Karpas-422 (cell line): Measurements from ENCODE around the gene TPM2. TPM values are rescaled to one million over a fixed set of nuclear protein-coding genes. Genes with fewer than 3 reads are reported as not detected.

Source experiments
- DNase-seq: peaks from one replicate; pipeline ENCODE4 v3.0.0-alpha.2; 2015
- H2AFZ ChIP-seq: fragments of 200-600 bp; sonication (generic); 2 replicates; pipeline ENCODE4 v1.6.1; 2014; ENCODE audit warnings: antibody characterized with exemption, low read length, mixed read lengths
- H3K27ac ChIP-seq: fragments of 200-600 bp; sonication (generic); 2 replicates; pipeline ENCODE4 v1.5.1; 2014; ENCODE audit warnings: mild to moderate bottlenecking, low read length, moderate library complexity
- H3K27me3 ChIP-seq: fragments of 200-600 bp; sonication (generic); 2 replicates; pipeline ENCODE4 v1.6.1; 2014; ENCODE audit warnings: low read length, mixed read lengths
- H3K36me3 ChIP-seq: fragments of 200-600 bp; sonication (generic); 2 replicates; pipeline ENCODE4 v1.6.1; 2014; ENCODE audit warnings: low read length, mixed read lengths; ENCODE audit not compliant: insufficient read depth
- H3K4me1 ChIP-seq: fragments of 200-600 bp; sonication (generic); 2 replicates; pipeline ENCODE4 v1.6.1; 2014; ENCODE audit warnings: mild to moderate bottlenecking, low read length, mixed read lengths
- H3K4me2 ChIP-seq: fragments of 200-600 bp; sonication (generic); 2 replicates; pipeline ENCODE4 v1.6.1; 2014; ENCODE audit warnings: low read length, low read depth, mild to moderate bottlenecking; ENCODE audit not compliant: poor library complexity, severe bottlenecking
- H3K4me3 ChIP-seq: fragments of 200-600 bp; sonication (generic); 2 replicates; pipeline ENCODE4 v1.5.1; 2014; ENCODE audit warnings: mild to moderate bottlenecking, antibody characterized with exemption, low read length, mixed read lengths
- H3K79me2 ChIP-seq: fragments of 200-600 bp; sonication (generic); 2 replicates; pipeline ENCODE4 v1.6.1; 2014; ENCODE audit warnings: mild to moderate bottlenecking, low read length, mixed read lengths
- H3K9ac ChIP-seq: fragments of 200-600 bp; sonication (generic); 2 replicates; pipeline ENCODE4 v1.6.0; 2014; ENCODE audit warnings: low read length
- H3K9me2 ChIP-seq: fragments of 200-600 bp; sonication (generic), shearing (Covaris generic); replicated peaks from 2 replicates; pipeline ENCODE4 v1.6.0; 2014; ENCODE audit warnings: mild to moderate bottlenecking, low read length, moderate library complexity; ENCODE audit not compliant: insufficient read depth
- H3K9me3 ChIP-seq: fragments of 300-700, 200-600 bp; sonication (generic); 2 replicates; pipeline ENCODE4 v1.6.1; 2014; ENCODE audit warnings: low read length, mixed read lengths
- H4K20me1 ChIP-seq: fragments of 200-600 bp; sonication (generic); 2 replicates; pipeline ENCODE4 v1.6.1; 2014; ENCODE audit warnings: mild to moderate bottlenecking, antibody characterized with exemption, low read length, low read depth; ENCODE audit not compliant: insufficient read depth
- total RNA-seq: library from RNA; depleted of rRNA; stranded (reverse); fragments of >200 nt; shearing (Covaris generic); gene quantifications from 2 replicates; pipeline ENCODE4 v1.2.3, GENCODE V29; 2014; ENCODE audit warnings: low replicate concordance

The TPM2 gene
- total RNA-seq, 1 experiment from 2014 or later: 0.19 TPM

- H3K4me3 ChIP-seq: peak within 1 kb of the TSS; percentile 62; the same call in 1 of the 2 replicates
- no peaks in the 10 kb centered on the region for H3K9me3 ChIP-seq
- peak within 1 kb of the TSS; percentile 22; the same call in 1 of the 2 replicates for H2AFZ ChIP-seq
- H3K4me2 ChIP-seq: peak within 1 kb of the TSS; percentile 60
- H3K9ac ChIP-seq: peak within 1 kb of the TSS; percentile 63
- no peak within 1 kb of the TSS for H3K27ac ChIP-seq
- H3K9me2 ChIP-seq: no peaks in the 10 kb centered on the region
- H3K36me3 ChIP-seq: no peaks in the 10 kb centered on the region
- H3K27me3 ChIP-seq: no peaks in the 10 kb centered on the region
- H3K79me2 ChIP-seq: no peaks in the 10 kb centered on the region
- H4K20me1 ChIP-seq: no peaks in the 10 kb centered on the region
- peaks cover 12% of the 10 kb centered on the region for H3K4me1 ChIP-seq
- no peak for DNase-seq
These were observed 16.3 kb downstream of the TPM2 start, which contains the start of gene CA9 for GRCh38 chr9:35673132-35674024. CA9 (plus strand) TSS chr9:35673928; CDS start chr9:35673960, 32 bp downstream.

GRCh38 chr9:35669331-35670145 is 20.2 kb downstream of the TPM2 start:
- H3K79me2 ChIP-seq: peaks cover 4% of the 10 kb centered on the region
- H2AFZ ChIP-seq: no peak overlapping the region
- no peak overlapping the region for H3K27ac ChIP-seq
- no peak overlapping the region for H3K9ac ChIP-seq
- H3K4me2 ChIP-seq: no peak overlapping the region
- H3K9me2 ChIP-seq: no peaks in the 10 kb centered on the region
- H3K4me1 ChIP-seq: peaks cover 21% of the 10 kb centered on the region
- no peak overlapping the region for H3K4me3 ChIP-seq
- H3K27me3 ChIP-seq: no peaks in the 10 kb centered on the region
- no peaks in the 10 kb centered on the region for H3K9me3 ChIP-seq
- no peaks in the 10 kb centered on the region for H4K20me1 ChIP-seq
- no peaks in the 10 kb centered on the region for H3K36me3 ChIP-seq
- DNase-seq: no peak

GRCh38 chr9:35667939-35668338 is 21.8 kb downstream of the TPM2 start:
- no peak for DNase-seq
- no peak overlapping the region for H3K4me3 ChIP-seq
- peaks cover 3% of the 10 kb centered on the region; the same call in 1 of the 2 replicates for H3K36me3 ChIP-seq
- H3K79me2 ChIP-seq: peaks cover 20% of the 10 kb centered on the region
- no peak overlapping the region for H3K27ac ChIP-seq
- H3K9ac ChIP-seq: no peak overlapping the region
- H2AFZ ChIP-seq: no peak overlapping the region
- H3K9me3 ChIP-seq: no peaks in the 10 kb centered on the region
- no peaks in the 10 kb centered on the region for H3K9me2 ChIP-seq
- no peak overlapping the region for H3K4me2 ChIP-seq
- no peaks in the 10 kb centered on the region for H3K27me3 ChIP-seq
- peaks cover 25% of the 10 kb centered on the region for H3K4me1 ChIP-seq
- no peaks in the 10 kb centered on the region for H4K20me1 ChIP-seq

- Histone ChIP-seq H3K4me3 (no peak overlapping the region), H3K36me3 (peaks cover 14% of the 10 kb centered on the region; the same call in 1 of the 2 replicates), H3K27ac (no peak overlapping the region), H3K27me3 (no peaks in the 10 kb centered on the region), H3K4me2 (no peak overlapping the region), H3K9ac (no peak overlapping the region), H3K9me2 (no peaks in the 10 kb centered on the region), H4K20me1 (no peaks in the 10 kb centered on the region), H3K79me2 (peaks cover 32% of the 10 kb centered on the region), H2AFZ (no peak overlapping the region), H3K9me3 (no peaks in the 10 kb centered on the region), H3K4me1 (peaks cover 39% of the 10 kb centered on the region)
- DNase-seq: no peak
These were observed 23.2 kb downstream of the TPM2 start for GRCh38 chr9:35666549-35666948.

- H3K9ac ChIP-seq: no peak overlapping the region
- no peaks in the 10 kb centered on the region for H4K20me1 ChIP-seq
- peaks cover 14% of the 10 kb centered on the region; the same call in 1 of the 2 replicates for H3K36me3 ChIP-seq
- H3K79me2 ChIP-seq: peaks cover 32% of the 10 kb centered on the region
- H3K4me3 ChIP-seq: no peak overlapping the region
- H3K9me3 ChIP-seq: no peaks in the 10 kb centered on the region
- H3K4me2 ChIP-seq: peak overlapping the region; percentile 80
- peaks cover 43% of the 10 kb centered on the region for H3K4me1 ChIP-seq
- H3K27ac ChIP-seq: no peak overlapping the region
- H3K27me3 ChIP-seq: no peaks in the 10 kb centered on the region
- no peak overlapping the region for H2AFZ ChIP-seq
- DNase-seq: no peak
- no peaks in the 10 kb centered on the region for H3K9me2 ChIP-seq
These were observed 23.7 kb downstream of the TPM2 start for GRCh38 chr9:35666045-35666444.

GRCh38 chr9:35665471-35665818 is 24.3 kb downstream of the TPM2 start:
- peaks cover 14% of the 10 kb centered on the region; the same call in 1 of the 2 replicates for H3K36me3 ChIP-seq
- no peaks in the 10 kb centered on the region for H3K27me3 ChIP-seq
- H3K9me2 ChIP-seq: no peaks in the 10 kb centered on the region
- H3K9me3 ChIP-seq: no peaks in the 10 kb centered on the region
- H4K20me1 ChIP-seq: no peaks in the 10 kb centered on the region
- H3K4me2 ChIP-seq: peak overlapping the region; percentile 80
- peak overlapping the region; percentile 91 for H3K4me3 ChIP-seq
- peak overlapping the region; percentile 96 for H3K9ac ChIP-seq
- H3K4me1 ChIP-seq: peaks cover 49% of the 10 kb centered on the region
- peaks cover 32% of the 10 kb centered on the region for H3K79me2 ChIP-seq
- H3K27ac ChIP-seq: no peak overlapping the region
- DNase-seq: no peak
- peak overlapping the region; percentile 73 for H2AFZ ChIP-seq

GRCh38 chr9:35664531-35665470 is 24.9 kb downstream of the TPM2 start, which contains the start of gene ARHGEF39:
ARHGEF39 (minus strand) TSS chr9:35665195; CDS start chr9:35665169, 26 bp downstream.
- H3K9ac ChIP-seq: peak within 1 kb of the TSS; percentile 96
- H3K9me2 ChIP-seq: no peaks in the 10 kb centered on the region
- peaks cover 14% of the 10 kb centered on the region; the same call in 1 of the 2 replicates for H3K36me3 ChIP-seq
- peak within 1 kb of the TSS; percentile 73 for H2AFZ ChIP-seq
- H3K4me3 ChIP-seq: peak within 1 kb of the TSS; percentile 91
- H3K9me3 ChIP-seq: no peaks in the 10 kb centered on the region
- H3K4me1 ChIP-seq: peaks cover 56% of the 10 kb centered on the region
- peaks cover 32% of the 10 kb centered on the region for H3K79me2 ChIP-seq
- no peaks in the 10 kb centered on the region for H3K27me3 ChIP-seq
- peak within 1 kb of the TSS; percentile 80 for H3K4me2 ChIP-seq
- no peaks in the 10 kb centered on the region for H4K20me1 ChIP-seq
- DNase-seq: peak; percentile 95
- H3K27ac ChIP-seq: peak within 1 kb of the TSS; percentile 79
